Mesodermal cell (in vitro differentiated cells): ENCODE measurements around the gene NRIP1.

Experiments
- H3K27ac ChIP-seq: 2 replicates; pipeline ENCODE4 v1.7.0; 2013; ENCODE audit warnings: mild to moderate bottlenecking, low read depth, low read length, moderate library complexity; ENCODE audit not compliant: severe bottlenecking
- H3K36me3 ChIP-seq: 2 replicates; pipeline ENCODE4 v1.7.1; 2013; ENCODE audit warnings: mild to moderate bottlenecking, low read length, moderate library complexity; ENCODE audit not compliant: control insufficient read depth, insufficient read depth
- H3K4me1 ChIP-seq: one replicate; pipeline ENCODE4 v1.7.1; 2013; ENCODE audit warnings: mild to moderate bottlenecking, low read length; ENCODE audit not compliant: insufficient read depth, control insufficient read depth, poor library complexity, severe bottlenecking
- H3K4me3 ChIP-seq: 2 replicates; pipeline ENCODE4 v1.7.0; 2013; ENCODE audit warnings: low read length, control low read depth, mild to moderate bottlenecking; ENCODE audit not compliant: insufficient read depth, poor library complexity, severe bottlenecking; ENCODE audit errors: extremely low read depth
- H3K9me3 ChIP-seq: 2 replicates; pipeline ENCODE4 v1.7.1; 2013; ENCODE audit warnings: mild to moderate bottlenecking, low read length, moderate library complexity; ENCODE audit not compliant: control insufficient read depth
- WGBS, 2 experiments: methylation state at CpG; one replicate each; pipeline ENCODE4 v1.1.5; 2013; ENCODE audit warnings: missing lambda C conversion rate in 2 of 2; ENCODE audit not compliant: insufficient coverage in 2 of 2; 5-methylcytosine and 5-hydroxymethylcytosine counted together

NRIP1 gene

GRCh38 chr21:15023776-15024175 is 41.0 kb downstream of the NRIP1 start:
- Histone ChIP-seq H3K4me3 (no peak overlapping the region), H3K9me3 (no peaks in the 10 kb centered on the region), H3K4me1 (no peaks in the 10 kb centered on the region), H3K27ac (no peak overlapping the region), H3K36me3 (peaks cover 2% of the 10 kb centered on the region)
- WGBS, 2 experiments = 80% methylated on average over 1 of the region's 5 CpGs; no CpG with 5 or more reads in 1 of the 2 experiments

GRCh38 chr21:15022608-15023261 is 42.1 kb downstream of the NRIP1 start:
- peaks cover 2% of the 10 kb centered on the region for H3K36me3 ChIP-seq
- no peaks in the 10 kb centered on the region for H3K4me1 ChIP-seq
- no peak overlapping the region for H3K27ac ChIP-seq
- H3K9me3 ChIP-seq = no peaks in the 10 kb centered on the region
- H3K4me3 ChIP-seq = no peak overlapping the region
- 100% methylated on average over 1 of the region's 6 CpGs for WGBS, 2 experiments

- Histone ChIP-seq H3K36me3 (no peaks in the 10 kb centered on the region), H3K4me1 (no peaks in the 10 kb centered on the region), H3K9me3 (no peaks in the 10 kb centered on the region), H3K4me3 (no peak overlapping the region), H3K27ac (no peak overlapping the region)
These were observed 44.0 kb downstream of the NRIP1 start for GRCh38 chr21:15020797-15021196.

- 67 to 100% methylated on average over 1 of the region's 2 CpGs for WGBS, 2 experiments
- Histone ChIP-seq H3K4me3 (no peak overlapping the region), H3K27ac (no peak overlapping the region), H3K4me1 (no peaks in the 10 kb centered on the region), H3K9me3 (no peaks in the 10 kb centered on the region), H3K36me3 (no peaks in the 10 kb centered on the region)
These were observed 46.4 kb downstream of the NRIP1 start for GRCh38 chr21:15018382-15018781.

GRCh38 chr21:15015622-15016471 is 49.0 kb downstream of the NRIP1 start:
- peak overlapping the region; percentile 32 for H3K27ac ChIP-seq
- H3K36me3 ChIP-seq = no peaks in the 10 kb centered on the region
- no peaks in the 10 kb centered on the region for H3K9me3 ChIP-seq
- no peaks in the 10 kb centered on the region for H3K4me1 ChIP-seq
- no peak overlapping the region for H3K4me3 ChIP-seq
- WGBS, 2 experiments = 93% methylated on average over 2 of the region's 5 CpGs; no CpG with 5 or more reads in 1 of the 2 experiments

GRCh38 chr21:15014221-15014620 is 50.6 kb downstream of the NRIP1 start:
- Histone ChIP-seq H3K4me1 (no peaks in the 10 kb centered on the region), H3K36me3 (peaks cover 3% of the 10 kb centered on the region), H3K9me3 (no peaks in the 10 kb centered on the region), H3K4me3 (no peak overlapping the region), H3K27ac (no peak overlapping the region)
- WGBS, 2 experiments = 100% methylated on average over 1 of the region's 2 CpGs; no CpG with 5 or more reads in 1 of the 2 experiments

GRCh38 chr21:15011967-15012366 is 52.8 kb downstream of the NRIP1 start:
- no peak overlapping the region for H3K4me3 ChIP-seq
- H3K4me1 ChIP-seq = peaks cover 3% of the 10 kb centered on the region
- no peak overlapping the region for H3K27ac ChIP-seq
- peaks cover 9% of the 10 kb centered on the region for H3K36me3 ChIP-seq
- H3K9me3 ChIP-seq = no peaks in the 10 kb centered on the region
- no CpG with 5 or more reads among the region's 2 CpGs for WGBS, 2 experiments

- WGBS, 2 experiments = 63 to 72% methylated on average over 2 of the region's 4 CpGs
- H3K36me3 ChIP-seq = peaks cover 9% of the 10 kb centered on the region
- H3K4me1 ChIP-seq = peaks cover 7% of the 10 kb centered on the region
- H3K27ac ChIP-seq = peak overlapping the region; percentile 6
- no peak overlapping the region for H3K4me3 ChIP-seq
- H3K9me3 ChIP-seq = no peaks in the 10 kb centered on the region
These were observed 54.2 kb downstream of the NRIP1 start for GRCh38 chr21:15010645-15011044.

GRCh38 chr21:15009837-15010363 is 54.9 kb downstream of the NRIP1 start:
- Histone ChIP-seq H3K27ac (no peak overlapping the region), H3K4me1 (peaks cover 13% of the 10 kb centered on the region), H3K9me3 (no peaks in the 10 kb centered on the region), H3K36me3 (peaks cover 9% of the 10 kb centered on the region), H3K4me3 (no peak overlapping the region)
- no CpG with 5 or more reads among the region's 3 CpGs for WGBS, 2 experiments

- WGBS, 2 experiments = 87 to 100% methylated on average over 6 to 7 of the region's 11 CpGs
- H3K9me3 ChIP-seq = no peaks in the 10 kb centered on the region
- H3K36me3 ChIP-seq = peaks cover 9% of the 10 kb centered on the region
- H3K4me3 ChIP-seq = no peak overlapping the region
- no peak overlapping the region for H3K27ac ChIP-seq
- peaks cover 13% of the 10 kb centered on the region for H3K4me1 ChIP-seq
These were observed 57.0 kb downstream of the NRIP1 start for GRCh38 chr21:15007716-15008296.
